ENCODE results near the gene NPTN. TPM values are rescaled to one million over a fixed set of nuclear protein-coding genes. Genes with fewer than 3 reads are reported as not detected.

The NPTN gene
- total RNA-seq (100 to 1,000 TPM; 169 to 221 TPM), polyA plus RNA-seq (100 to 1,000 TPM; 128 to 173 TPM)
- long read RNA-seq, donor 1, partial matches to known transcripts = 0 of 19 reads
- long read RNA-seq, donor 1, other reads (novel, unspliced or antisense) = 16 of 19 reads
- long read RNA-seq, donor 2, transcript NPTN-202 (8 exons, 2,817 nt) = major isoform, 80 of 102 reads
- long read RNA-seq, donor 2, partial matches to known transcripts = 4 of 102 reads
- long read RNA-seq, donor 2, other reads (novel, unspliced or antisense) = 15 of 102 reads

DNA sequence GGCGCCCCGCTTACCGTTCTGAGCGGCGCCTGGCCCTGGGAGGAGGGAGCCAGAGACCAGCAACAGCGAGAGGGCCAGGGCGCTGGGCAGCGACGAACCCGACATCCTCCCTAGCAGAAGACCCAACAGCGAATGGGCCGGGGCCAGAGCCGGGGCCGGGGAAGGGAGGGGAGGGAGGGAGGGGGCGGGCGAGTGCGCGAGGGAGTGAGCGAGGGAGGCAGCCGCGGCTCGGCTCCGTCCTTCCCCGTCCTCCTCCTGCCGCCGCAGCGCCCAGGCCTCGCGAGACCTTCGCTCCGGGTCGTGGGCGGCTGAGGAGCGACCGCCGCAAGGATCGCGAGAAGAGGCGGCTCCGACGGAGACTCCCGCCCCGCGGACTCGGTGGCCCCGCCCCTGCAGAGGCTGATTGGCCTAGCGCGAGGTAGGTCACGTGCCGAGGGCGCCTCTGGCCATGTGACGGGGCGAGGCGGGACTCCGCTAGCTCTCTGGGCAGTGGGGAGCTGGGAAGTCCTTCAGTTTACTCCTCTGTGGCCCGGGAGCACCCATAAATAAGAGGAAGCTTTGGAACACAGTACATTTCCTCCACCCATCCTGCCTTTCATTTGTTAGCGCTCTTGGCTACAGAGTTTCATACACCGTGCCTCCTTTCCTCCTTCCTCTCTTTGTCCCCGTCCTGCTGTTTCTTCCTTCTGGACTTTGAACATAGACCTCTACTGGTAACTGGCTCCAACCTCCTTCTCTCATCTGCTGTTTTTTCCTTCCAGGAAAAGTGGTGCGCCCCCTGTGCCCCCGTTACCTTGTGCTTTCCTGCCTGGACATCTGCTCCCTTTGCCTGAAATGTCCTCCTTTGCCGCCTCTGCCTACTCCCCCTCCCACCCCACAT lies at the start of gene NPTN:
Gene NPTN (minus strand): TSS at position 279 of the 880 bp plus-strand sequence. CDS start 174 bp downstream, at position 105.
- Histone ChIP-seq H3K27ac (ENCODE audit: low read depth in 1 of 2, low read length in 2 of 2) (peak within 1 kb of the TSS; percentile 61 to 95), H3K4me1 (ENCODE audit: control insufficient read depth in 1 of 2, insufficient read depth in 2 of 2, low read length in 2 of 2) (no peaks in the 10 kb centered on the region), H3K4me3 (ENCODE audit: low read length in 2 of 2) (peak within 1 kb of the TSS; percentile 74 to 98), H3K36me3 (ENCODE audit: control insufficient read depth in 1 of 2, insufficient read depth in 2 of 2, low read length in 1 of 2) (no peaks in the 10 kb centered on the region), H3K9me3 (ENCODE audit: control insufficient read depth, low read length) (no peaks in the 10 kb centered on the region), H3K27me3 (ENCODE audit: control insufficient read depth in 1 of 2, insufficient read depth in 2 of 2, low read length in 1 of 2) (no peaks in the 10 kb centered on the region)
- WGBS, 2 donors = 1% methylated on average over 47 to 62 of the region's 62 CpGs
- intact Hi-C loops (cut with DNase I) = loop anchor here (2.0 to 5.0 kb wide), 2 partner anchors 33 to 36 kb away; no protein-coding TSS in a partner anchor
- DNase-seq (peak; percentile 100), ATAC-seq (ENCODE audit: low FRiP score) (peak; percentile 98)

DNA sequence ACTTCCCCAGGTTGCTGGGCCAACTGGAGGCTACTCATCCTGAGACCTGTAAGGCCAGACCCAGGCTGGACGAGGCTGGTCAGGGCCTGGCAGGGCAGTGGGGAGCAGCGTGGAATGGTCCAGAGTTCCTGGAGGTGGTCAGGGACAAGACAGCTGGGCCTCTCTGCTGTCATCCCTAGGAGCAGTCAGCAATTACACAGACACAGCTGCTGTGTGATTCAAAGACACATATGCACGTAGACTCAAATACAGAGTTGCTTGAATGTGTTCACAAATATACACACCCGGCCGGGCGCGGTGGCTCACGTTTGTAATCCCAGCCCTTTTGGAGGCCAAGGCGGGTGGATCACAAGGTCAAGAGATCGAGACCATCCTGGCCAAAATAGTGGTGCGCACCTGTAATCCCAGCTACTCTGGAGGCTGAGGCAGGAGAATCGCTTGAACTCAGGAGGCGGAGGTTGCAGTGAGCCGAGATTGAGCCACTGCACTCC lies 49.5 kb upstream of the NPTN start:
- no peaks in the 10 kb centered on the region for H3K36me3 ChIP-seq (ENCODE audit: control insufficient read depth in 1 of 2, insufficient read depth in 2 of 2, low read length in 1 of 2)
- intact Hi-C loops (cut with DNase I) = loop anchor here in 1 of 2 donors (2.0 kb wide), 1 partner anchor 14 kb away; no protein-coding TSS in a partner anchor
- DNase-seq (no peak), ATAC-seq (ENCODE audit: low FRiP score) (no peak)
- no peak overlapping the region for H3K4me3 ChIP-seq (ENCODE audit: low read length in 2 of 2)
- H3K27me3 ChIP-seq (ENCODE audit: control insufficient read depth in 1 of 2, insufficient read depth in 2 of 2, low read length in 1 of 2) = no peaks in the 10 kb centered on the region
- peaks cover 0 to 2% of the 10 kb centered on the region in 2 donors for H3K4me1 ChIP-seq (ENCODE audit: control insufficient read depth in 1 of 2, insufficient read depth in 2 of 2, low read length in 2 of 2)
- no peaks in the 10 kb centered on the region for H3K9me3 ChIP-seq (ENCODE audit: control insufficient read depth, low read length)
- WGBS, 2 donors = 75 to 78% methylated on average over 14 of the region's 14 CpGs
- no peak overlapping the region for H3K27ac ChIP-seq (ENCODE audit: low read depth in 1 of 2, low read length in 2 of 2)

DNA sequence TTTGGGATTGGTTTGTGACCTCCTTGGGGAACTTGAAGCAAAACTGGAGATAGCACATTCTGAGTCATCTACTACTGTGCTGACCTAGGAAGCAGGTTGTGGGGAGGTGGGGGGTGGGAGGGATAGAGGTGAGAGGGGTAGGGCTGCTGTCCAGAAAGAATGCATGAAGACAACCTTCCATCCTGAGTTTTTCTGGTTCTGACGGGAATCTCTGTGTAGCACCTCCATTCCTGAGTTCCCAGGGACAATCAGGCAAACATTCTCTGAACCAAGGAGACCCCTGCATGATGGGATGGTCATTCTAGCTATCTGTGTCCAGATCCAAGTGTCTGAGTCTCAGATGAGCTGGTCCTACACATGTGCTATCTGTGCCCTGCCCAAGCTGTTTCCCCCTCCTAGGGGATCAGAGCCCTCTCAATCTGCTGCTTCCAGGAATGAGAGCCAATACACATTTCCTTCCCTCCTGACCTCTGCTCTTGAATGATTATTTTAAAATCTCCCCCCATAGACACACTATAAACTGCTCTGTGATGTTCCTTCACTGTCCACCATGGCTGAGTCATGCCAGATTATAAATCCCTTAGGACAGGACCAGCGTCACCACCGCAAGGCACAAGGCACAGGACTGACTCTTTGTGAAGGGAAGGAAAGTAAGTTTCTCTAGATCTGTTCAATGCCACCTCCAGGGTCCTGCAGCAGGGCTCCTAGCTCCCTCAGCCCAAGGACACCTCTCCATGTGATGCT lies 48.8 kb upstream of the NPTN start:
- no peak overlapping the region for H3K4me3 ChIP-seq (ENCODE audit: low read length in 2 of 2)
- H3K4me1 ChIP-seq (ENCODE audit: control insufficient read depth in 1 of 2, insufficient read depth in 2 of 2, low read length in 2 of 2) = peaks cover 0 to 2% of the 10 kb centered on the region in 2 donors
- intact Hi-C loops (cut with DNase I) = loop anchor here in 1 of 2 donors (2.0 kb wide), 1 partner anchor 15 kb away; no protein-coding TSS in a partner anchor

DNA sequence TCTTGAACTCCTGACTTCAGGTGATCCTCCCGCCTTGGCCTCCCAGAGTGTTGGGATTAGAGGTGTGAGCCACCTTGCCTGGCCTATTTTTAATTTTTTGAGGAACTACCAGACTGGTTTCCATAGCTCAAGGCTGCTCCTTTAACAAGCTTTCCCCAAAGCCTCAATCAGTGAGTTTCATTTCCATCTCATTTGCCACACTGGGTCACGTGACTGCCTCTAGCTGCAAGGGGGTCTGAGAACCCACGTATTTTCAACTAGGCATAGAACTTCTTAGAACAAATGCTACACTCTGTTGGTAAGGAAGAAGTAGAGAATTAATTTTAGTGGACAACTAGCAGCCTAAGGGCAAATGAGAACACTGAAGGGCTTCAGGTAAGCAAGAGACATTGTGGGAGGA lies 47.9 kb upstream of the NPTN start:
- Histone ChIP-seq H3K9me3 (ENCODE audit: control insufficient read depth, low read length) (no peaks in the 10 kb centered on the region), H3K4me1 (ENCODE audit: control insufficient read depth in 1 of 2, insufficient read depth in 2 of 2, low read length in 2 of 2) (no peaks in the 10 kb centered on the region), H3K27ac (ENCODE audit: low read depth in 1 of 2, low read length in 2 of 2) (no peak overlapping the region), H3K36me3 (ENCODE audit: control insufficient read depth in 1 of 2, insufficient read depth in 2 of 2, low read length in 1 of 2) (no peaks in the 10 kb centered on the region), H3K27me3 (ENCODE audit: control insufficient read depth in 1 of 2, insufficient read depth in 2 of 2, low read length in 1 of 2) (no peaks in the 10 kb centered on the region), H3K4me3 (ENCODE audit: low read length in 2 of 2) (no peak overlapping the region)
- intact Hi-C loops (cut with DNase I) = no loop called here
- no peak for ATAC-seq (ENCODE audit: low FRiP score)
- 73% methylated on average over 3 of the region's 3 CpGs for WGBS, 2 donors
- no peak for DNase-seq

More for the DNA sequence above, 48.8 kb upstream of the NPTN start:
- no peaks in the 10 kb centered on the region for H3K36me3 ChIP-seq (ENCODE audit: control insufficient read depth in 1 of 2, insufficient read depth in 2 of 2, low read length in 1 of 2)
- no peak overlapping the region for H3K27ac ChIP-seq (ENCODE audit: low read depth in 1 of 2, low read length in 2 of 2)
- H3K27me3 ChIP-seq (ENCODE audit: control insufficient read depth in 1 of 2, insufficient read depth in 2 of 2, low read length in 1 of 2) = no peaks in the 10 kb centered on the region
- DNase-seq (no peak), ATAC-seq (ENCODE audit: low FRiP score) (no peak)
- WGBS, 2 donors = 66 to 71% methylated on average over 3 of the region's 3 CpGs
- H3K9me3 ChIP-seq (ENCODE audit: control insufficient read depth, low read length) = no peaks in the 10 kb centered on the region

DNA sequence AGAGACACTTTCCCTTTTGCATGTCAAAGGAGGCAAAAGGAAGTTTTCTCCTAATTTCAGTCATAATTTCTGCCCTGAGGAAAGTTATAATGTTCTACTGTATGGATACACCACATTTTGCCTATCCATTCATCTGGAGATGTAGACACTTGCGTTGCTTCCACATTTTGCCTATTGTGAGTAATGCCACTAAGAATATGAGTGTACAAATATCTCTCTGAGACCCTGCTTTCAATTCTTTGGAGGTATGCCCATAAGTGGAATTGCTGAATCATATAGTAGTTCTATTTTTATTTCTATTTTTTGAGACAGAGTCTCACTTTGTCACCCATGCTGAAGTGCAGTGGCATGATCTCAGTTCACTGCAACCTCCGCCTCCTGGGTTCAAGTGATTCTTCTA lies 47.4 kb upstream of the NPTN start:
- no peaks in the 10 kb centered on the region for H3K36me3 ChIP-seq (ENCODE audit: control insufficient read depth in 1 of 2, insufficient read depth in 2 of 2, low read length in 1 of 2)
- H3K4me1 ChIP-seq (ENCODE audit: control insufficient read depth in 1 of 2, insufficient read depth in 2 of 2, low read length in 2 of 2) = no peaks in the 10 kb centered on the region
- WGBS, 2 donors = 86 to 92% methylated on average over 2 of the region's 2 CpGs
- intact Hi-C loops (cut with DNase I) = no loop called here
- no peak overlapping the region for H3K4me3 ChIP-seq (ENCODE audit: low read length in 2 of 2)
- no peak overlapping the region for H3K27ac ChIP-seq (ENCODE audit: low read depth in 1 of 2, low read length in 2 of 2)
- ATAC-seq (ENCODE audit: low FRiP score) (no peak), DNase-seq (no peak)
- no peaks in the 10 kb centered on the region for H3K9me3 ChIP-seq (ENCODE audit: control insufficient read depth, low read length)
- H3K27me3 ChIP-seq (ENCODE audit: control insufficient read depth in 1 of 2, insufficient read depth in 2 of 2, low read length in 1 of 2) = no peaks in the 10 kb centered on the region

DNA sequence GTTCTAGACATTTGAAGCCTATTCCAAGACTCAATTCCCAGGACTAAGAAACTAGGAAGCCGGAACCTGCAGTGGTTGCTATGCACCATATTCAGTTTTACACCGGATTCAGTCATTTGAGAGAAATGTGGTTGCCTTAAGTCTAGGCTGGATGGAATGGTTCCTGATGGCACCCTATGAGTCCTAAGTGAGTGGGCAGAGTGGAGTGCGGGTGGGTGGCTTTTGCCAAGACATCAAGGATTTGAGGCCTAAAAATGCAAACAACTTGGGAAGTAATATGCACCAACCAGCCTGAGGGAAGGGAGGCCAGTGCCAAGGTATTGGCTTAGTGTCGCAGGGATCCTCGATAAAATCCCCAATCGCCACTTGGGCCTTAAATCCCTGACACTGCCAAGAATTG lies 46.8 kb upstream of the NPTN start:
- no peak overlapping the region for H3K4me3 ChIP-seq (ENCODE audit: low read length in 2 of 2)
- intact Hi-C loops (cut with DNase I) = loop anchor here in 1 of 2 donors (2.0 kb wide), 1 partner anchor 19 kb away; no protein-coding TSS in a partner anchor
- H3K36me3 ChIP-seq (ENCODE audit: control insufficient read depth in 1 of 2, insufficient read depth in 2 of 2, low read length in 1 of 2) = no peaks in the 10 kb centered on the region
- DNase-seq (no peak), ATAC-seq (ENCODE audit: low FRiP score) (no peak)
- WGBS, 2 donors = 92 to 93% methylated on average over 6 of the region's 6 CpGs
- no peaks in the 10 kb centered on the region for H3K4me1 ChIP-seq (ENCODE audit: control insufficient read depth in 1 of 2, insufficient read depth in 2 of 2, low read length in 2 of 2)
- no peak overlapping the region for H3K27ac ChIP-seq (ENCODE audit: low read depth in 1 of 2, low read length in 2 of 2)
- H3K27me3 ChIP-seq (ENCODE audit: control insufficient read depth in 1 of 2, insufficient read depth in 2 of 2, low read length in 1 of 2) = no peaks in the 10 kb centered on the region
- H3K9me3 ChIP-seq (ENCODE audit: control insufficient read depth, low read length) = no peaks in the 10 kb centered on the region

DNA sequence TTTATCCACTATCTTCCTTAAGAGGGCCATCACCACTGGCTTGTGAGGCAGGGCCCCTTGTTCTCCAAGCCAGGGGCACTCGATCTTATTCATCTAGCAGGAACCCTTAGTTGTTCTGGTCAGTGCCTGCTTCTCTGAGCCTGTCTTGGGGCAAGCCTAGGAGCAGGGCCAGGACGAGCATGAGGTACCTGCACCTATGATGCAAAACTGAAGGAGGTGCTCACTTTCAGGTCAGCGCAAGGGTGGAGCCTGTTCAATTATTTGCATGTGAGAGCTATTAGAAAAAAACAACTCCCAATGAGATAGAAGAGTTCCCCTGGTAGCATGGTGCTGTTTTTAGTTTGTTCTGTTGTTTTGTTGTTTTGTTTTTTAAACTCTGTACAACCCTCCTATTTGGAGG lies 46.0 kb upstream of the NPTN start:
- Histone ChIP-seq H3K36me3 (ENCODE audit: control insufficient read depth in 1 of 2, insufficient read depth in 2 of 2, low read length in 1 of 2) (no peaks in the 10 kb centered on the region), H3K27me3 (ENCODE audit: control insufficient read depth in 1 of 2, insufficient read depth in 2 of 2, low read length in 1 of 2) (no peaks in the 10 kb centered on the region), H3K9me3 (ENCODE audit: control insufficient read depth, low read length) (no peaks in the 10 kb centered on the region), H3K27ac (ENCODE audit: low read depth in 1 of 2, low read length in 2 of 2) (no peak overlapping the region), H3K4me3 (ENCODE audit: low read length in 2 of 2) (no peak overlapping the region), H3K4me1 (ENCODE audit: control insufficient read depth in 1 of 2, insufficient read depth in 2 of 2, low read length in 2 of 2) (no peaks in the 10 kb centered on the region)
- 89 to 97% methylated on average over 3 of the region's 3 CpGs for WGBS, 2 donors
- DNase-seq = no peak
- intact Hi-C loops (cut with DNase I) = loop anchor here in 1 of 2 donors (2.0 kb wide), 1 partner anchor 20 kb away; no protein-coding TSS in a partner anchor
- no peak for ATAC-seq (ENCODE audit: low FRiP score)

DNA sequence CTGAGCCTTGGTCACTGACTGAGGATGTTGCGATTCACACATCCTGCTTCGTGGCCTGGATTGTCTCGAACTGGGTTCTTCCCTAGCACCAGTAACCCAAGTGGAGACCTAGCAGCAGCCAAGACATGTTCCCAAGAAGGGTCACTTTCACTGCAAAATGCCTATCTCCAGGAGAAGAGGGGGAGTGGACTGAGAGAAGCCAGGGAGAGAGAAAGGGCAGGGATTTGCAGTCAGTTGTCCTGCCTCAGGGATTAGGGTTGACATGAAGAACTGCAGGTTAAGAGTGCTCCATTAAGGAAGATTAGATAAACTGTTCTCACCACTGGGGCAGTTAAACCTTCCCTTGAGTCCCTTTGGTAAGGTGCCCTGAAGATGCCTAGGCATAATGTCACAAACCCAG lies 45.3 kb upstream of the NPTN start:
- Histone ChIP-seq H3K27me3 (ENCODE audit: control insufficient read depth in 1 of 2, insufficient read depth in 2 of 2, low read length in 1 of 2) (peaks cover 0 to under 1% of the 10 kb centered on the region in 2 donors), H3K27ac (ENCODE audit: low read depth in 1 of 2, low read length in 2 of 2) (no peak overlapping the region), H3K4me3 (ENCODE audit: low read length in 2 of 2) (no peak overlapping the region), H3K4me1 (ENCODE audit: control insufficient read depth in 1 of 2, insufficient read depth in 2 of 2, low read length in 2 of 2) (no peaks in the 10 kb centered on the region), H3K9me3 (ENCODE audit: control insufficient read depth, low read length) (no peaks in the 10 kb centered on the region), H3K36me3 (ENCODE audit: control insufficient read depth in 1 of 2, insufficient read depth in 2 of 2, low read length in 1 of 2) (no peaks in the 10 kb centered on the region)
- ATAC-seq (ENCODE audit: low FRiP score) (no peak), DNase-seq (no peak)
- intact Hi-C loops (cut with DNase I) = loop anchor here in 1 of 2 donors (2.0 kb wide), 1 partner anchor 20 kb away; no protein-coding TSS in a partner anchor
- WGBS, 2 donors = 92 to 95% methylated on average over 3 of the region's 3 CpGs
